Kidney (tissue), 14 donors: ENCODE measurements around the gene KPNB1. TPM values are rescaled to one million over a fixed set of nuclear protein-coding genes. Genes with fewer than 3 reads are reported as not detected.

Experiments used
- DNase-seq, 5 donors: peaks; one replicate each; pipeline ENCODE4 v3.0.0-alpha.2; 2013 to 2020
- FAIRE-seq: peaks from 2 replicates; lab custom pipeline; 2012; peaks lifted over from hg19 to GRCh38; lab: Jason Lieb, UNC
- H3K27ac ChIP-seq, 2 donors: one replicate each; pipeline ENCODE4 v1.7.0; 2013; ENCODE audit warnings: low read depth in 2 of 2, low read length in 2 of 2, inconsistent platforms in 1 of 2
- H3K27me3 ChIP-seq: one replicate; pipeline ENCODE4 v1.7.1; 2013; ENCODE audit warnings: low read length, inconsistent platforms; ENCODE audit not compliant: control insufficient read depth, insufficient read depth
- H3K36me3 ChIP-seq, 3 donors: one replicate each; pipeline versions ENCODE4 v1.7.0 to v1.7.1; 2013; ENCODE audit warnings: low read length in 3 of 3, control low read depth in 1 of 3, inconsistent platforms in 1 of 3; ENCODE audit not compliant: insufficient read depth in 3 of 3, control insufficient read depth in 2 of 3
- H3K4me1 ChIP-seq, 3 donors: one replicate each; pipeline versions ENCODE4 v1.7.0 to v1.7.1; 2013; ENCODE audit warnings: low read length in 3 of 3, inconsistent platforms in 1 of 3, low read depth in 1 of 3; ENCODE audit not compliant: control insufficient read depth in 2 of 3, insufficient read depth in 2 of 3
- H3K4me3 ChIP-seq, 3 donors: one replicate each; pipeline versions ENCODE4 v1.7.0 to v1.8.1; 2013; ENCODE audit warnings: low read length in 3 of 3, control low read depth in 1 of 3, inconsistent platforms in 1 of 3
- H3K9ac ChIP-seq, 3 donors: one replicate each; pipeline versions ENCODE4 v1.7.0 to v1.7.1; 2013; ENCODE audit warnings: low read length in 3 of 3, control low read depth in 1 of 3, inconsistent platforms in 1 of 3
- H3K9me3 ChIP-seq, 3 donors: one replicate each; pipeline versions ENCODE4 v1.7.0 to v1.7.1; 2013; ENCODE audit warnings: low read length in 3 of 3, control low read depth in 1 of 3, inconsistent platforms in 1 of 3; ENCODE audit not compliant: control insufficient read depth in 2 of 3, insufficient read depth in 1 of 3
- CTCF ChIP-seq: IDR thresholded peaks from 3 replicates; pipeline ENCODE4 v1.5.1; 2012; ENCODE audit warnings: mild to moderate bottlenecking, moderate library complexity, borderline replicate concordance; ENCODE audit not compliant: insufficient read depth; ENCODE audit errors: extremely low read depth
- intact Hi-C: fragments of 100-400 bp; cut with DNase I; formaldehyde crosslinking; loops from one replicate; pipeline ENCODE4 v1.11.1; 2022
- polyA plus RNA-seq: library from polyadenylated mRNA; stranded (reverse); fragments of 350-450 nt; fragmentation: Illumina TruSeq; extraction: RNeasy Lipid Tissue Mini Kit (QIAGEN cat#74804); gene quantifications from one replicate; pipeline ENCODE4 v1.2.3, GENCODE V29; 2014; ENCODE audit warnings: low read depth, low replicate concordance; ENCODE audit not compliant: insufficient read depth
- total RNA-seq: library from RNA; stranded (reverse); fragmentation: NEBNext Ultra II Directional; extraction: Animal tissue kit (Norgen Biotek cat#: 25700); gene quantifications from one replicate; pipeline ENCODE4 v1.2.1, GENCODE V29; 2021
- donor health status: control.
- donor health status: control.
- donor health status: control.
- donor health status: control.
- donor health status: control.
- donor health status: DM: yes; HTN: yes; CAD: no.
- donor health status: Normal renal cell carcinoma (clear cell type).

Gene KPNB1
- total and polyA plus RNA-seq, 2 donors from 2014 or later, result 49.1 to 220 TPM

GRCh38 chr17:47694581-47695428 is 45.1 kb downstream of the KPNB1 start:
- Histone ChIP-seq H3K27me3 (no peaks in the 10 kb centered on the region), H3K9ac (peak overlapping the region in 2 of 3 donors; percentile 62 to 65), H3K4me3 (peak overlapping the region; percentile 65 to 69 (median 68)), H3K4me1 (peaks cover 6 to 24% (median 16%) of the 10 kb centered on the region in 3 donors), H3K27ac (peak overlapping the region; percentile 83), H3K9me3 (no peaks in the 10 kb centered on the region), H3K36me3 (peaks cover 2 to 5% (median 4%) of the 10 kb centered on the region in 3 donors)
- intact Hi-C loops, result no loop called here
- peak; percentile 51 to 91 (median 73) for DNase-seq
- TF ChIP-seq CTCF, result no peak
- no peak for FAIRE-seq

GRCh38 chr17:47695429-47696376 is 46.0 kb downstream of the KPNB1 start:
- peaks cover 2 to 9% (median 4%) of the 10 kb centered on the region in 3 donors for H3K36me3 ChIP-seq
- H3K4me1 ChIP-seq, result peaks cover 6 to 22% (median 16%) of the 10 kb centered on the region in 3 donors
- intact Hi-C loops, result no loop called here
- peak in 3 of 5 donors; percentile 51 to 87 (median 75) for DNase-seq
- peak overlapping the region; percentile 83 for H3K27ac ChIP-seq
- peak overlapping the region in 2 of 3 donors; percentile 62 to 65 for H3K9ac ChIP-seq
- FAIRE-seq, result no peak
- TF ChIP-seq CTCF, result no peak
- no peaks in the 10 kb centered on the region for H3K9me3 ChIP-seq
- no peaks in the 10 kb centered on the region for H3K27me3 ChIP-seq
- peak overlapping the region; percentile 65 to 69 (median 68) for H3K4me3 ChIP-seq

- H3K27ac ChIP-seq, result no peak overlapping the region
- intact Hi-C loops, result no loop called here
- H3K4me1 ChIP-seq, result peaks cover 6 to 22% (median 13%) of the 10 kb centered on the region in 3 donors
- H3K4me3 ChIP-seq, result peak overlapping the region in 1 of 3 donors; percentile 32
- DNase-seq (peak in 2 of 5 donors; percentile 40 to 59), FAIRE-seq (no peak)
- no peaks in the 10 kb centered on the region for H3K9me3 ChIP-seq
- no peak overlapping the region for H3K9ac ChIP-seq
- no peak for TF ChIP-seq CTCF
- H3K36me3 ChIP-seq, result peaks cover 2 to 10% (median 4%) of the 10 kb centered on the region in 3 donors
- no peaks in the 10 kb centered on the region for H3K27me3 ChIP-seq
Measured at GRCh38 chr17:47696717-47697642, 47.3 kb downstream of the KPNB1 start.
